ENCODE measurements around the gene OR2T4. TPM values are rescaled to one million over a fixed set of nuclear protein-coding genes. Genes with fewer than 3 reads are reported as not detected.

Gene OR2T4, protein sequence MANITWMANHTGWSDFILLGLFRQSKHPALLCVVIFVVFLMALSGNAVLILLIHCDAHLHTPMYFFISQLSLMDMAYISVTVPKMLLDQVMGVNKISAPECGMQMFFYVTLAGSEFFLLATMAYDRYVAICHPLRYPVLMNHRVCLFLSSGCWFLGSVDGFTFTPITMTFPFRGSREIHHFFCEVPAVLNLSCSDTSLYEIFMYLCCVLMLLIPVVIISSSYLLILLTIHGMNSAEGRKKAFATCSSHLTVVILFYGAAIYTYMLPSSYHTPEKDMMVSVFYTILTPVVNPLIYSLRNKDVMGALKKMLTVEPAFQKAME
- not detected for polyA plus RNA-seq

DNA sequence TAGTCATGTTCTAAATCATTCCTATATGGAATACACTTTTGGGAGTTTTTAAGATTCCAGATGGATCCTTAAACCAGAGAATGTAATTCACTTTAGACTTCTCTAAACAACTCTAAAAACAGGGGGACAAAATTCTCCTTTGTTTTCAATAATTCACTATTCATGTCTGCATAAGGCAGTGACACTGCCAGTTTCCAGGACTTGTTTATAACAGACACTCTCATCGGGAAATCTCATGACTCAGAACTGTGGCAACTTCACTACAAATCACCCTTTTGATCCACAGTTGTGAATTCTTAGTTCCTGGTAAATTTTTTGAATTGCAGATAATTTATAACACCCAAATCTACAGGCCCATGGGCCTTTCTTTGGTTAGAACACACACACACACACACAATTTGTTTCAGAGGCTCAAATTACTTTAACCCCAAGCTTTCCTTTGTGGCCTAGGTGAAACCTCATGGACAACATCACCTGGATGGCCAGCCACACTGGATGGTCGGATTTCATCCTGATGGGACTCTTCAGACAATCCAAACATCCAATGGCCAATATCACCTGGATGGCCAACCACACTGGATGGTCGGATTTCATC is at the start of gene OR2T4:
OR2T4 (plus strand) TSS at position 545 of the 595 bp plus-strand sequence; CDS start at position 545, 0 bp downstream.
- Mint-ChIP-seq H3K4me1 (peaks cover 0 to 2% (median 0%) of the 10 kb centered on the region in 3 donors), H3K27ac (no peak within 1 kb of the TSS), H3K36me3 (no peaks in the 10 kb centered on the region), H3K27me3 (peaks cover 6% of the 10 kb centered on the region), H3K4me3 (no peak within 1 kb of the TSS), H3K9me3 (peaks cover 0 to 6% (median 4%) of the 10 kb centered on the region in 3 donors)

DNA sequence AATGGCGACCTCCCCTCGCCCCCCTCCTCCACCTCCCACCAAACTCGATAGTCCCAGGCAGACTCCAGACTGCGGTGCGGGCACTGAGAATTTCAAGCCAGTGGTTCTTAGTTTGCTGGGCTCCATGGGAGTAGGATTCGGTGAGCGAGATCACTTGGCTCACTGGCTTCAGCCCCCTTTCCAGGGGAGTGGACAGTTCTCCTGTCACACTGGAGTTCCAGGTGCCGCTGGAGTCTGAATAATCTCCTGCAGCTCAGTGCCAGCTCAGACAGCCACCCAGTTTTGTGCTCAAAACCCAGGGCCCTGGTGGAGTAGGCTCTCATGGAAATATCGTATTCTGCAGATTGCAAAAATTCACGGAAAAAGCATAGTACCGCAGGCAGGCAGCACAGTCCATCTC is 44.7 kb upstream of the OR2T4 start:
- H3K27ac Mint-ChIP-seq = no peak overlapping the region

DNA sequence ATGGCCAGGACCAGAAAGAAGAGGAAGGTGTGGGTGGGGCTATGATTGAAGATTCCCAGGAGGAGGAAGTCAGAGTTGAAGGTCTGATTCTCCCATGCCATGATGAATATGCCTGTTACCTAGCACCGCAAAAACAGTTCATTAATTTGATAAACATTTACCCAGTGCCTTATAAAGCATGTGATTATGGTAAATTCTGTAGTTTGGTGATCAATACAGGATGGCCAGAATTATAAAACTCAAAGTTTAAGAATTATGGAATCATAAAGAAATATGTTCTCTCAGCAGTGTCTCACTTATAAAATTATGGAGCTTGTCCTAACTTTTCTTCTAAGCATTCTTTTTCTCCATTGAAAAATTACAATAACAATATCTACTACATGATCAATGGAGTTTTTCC is 37.0 kb upstream of the OR2T4 start, which contains the start of gene OR2M7:
OR2M7 (minus strand) TSS at position 101 of the 400 bp plus-strand sequence; CDS start at position 101, 0 bp downstream.
- Mint-ChIP-seq H3K27me3 (peaks cover 1% of the 10 kb centered on the region), H3K4me1 (peaks cover 0 to 1% (median 0%) of the 10 kb centered on the region in 3 donors), H3K9me3 (no peaks in the 10 kb centered on the region)

More for the DNA sequence above, 44.7 kb upstream of the OR2T4 start:
- H3K4me1 Mint-ChIP-seq = no peaks in the 10 kb centered on the region
- H3K27me3 Mint-ChIP-seq = peaks cover 19% of the 10 kb centered on the region
- H3K9me3 Mint-ChIP-seq = peaks cover 5 to 26% (median 9%) of the 10 kb centered on the region in 3 donors
- no peak overlapping the region for H3K4me3 Mint-ChIP-seq
- H3K36me3 Mint-ChIP-seq = peaks cover 2% of the 10 kb centered on the region

DNA sequence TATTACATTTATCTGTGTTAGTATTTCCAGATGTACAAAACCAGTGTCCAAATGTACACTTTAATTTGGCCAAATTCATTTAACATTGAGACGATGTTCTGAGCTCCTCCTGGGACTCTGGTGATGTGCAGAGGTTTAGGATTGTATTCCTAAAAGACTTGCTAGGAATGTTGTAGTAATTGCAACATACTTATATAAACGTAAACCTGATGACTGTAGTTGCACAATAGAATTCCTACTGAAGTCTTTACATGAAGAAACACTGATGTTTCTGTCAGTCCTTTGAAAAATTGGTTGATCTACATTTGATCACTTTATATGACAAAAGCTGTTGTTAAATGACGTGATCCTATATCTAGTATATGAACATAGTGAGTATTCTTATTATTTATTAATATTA is 18.0 kb upstream of the OR2T4 start:
- Mint-ChIP-seq H3K27me3 (peaks cover 1% of the 10 kb centered on the region), H3K4me1 (no peaks in the 10 kb centered on the region), H3K4me3 (no peak overlapping the region), H3K36me3 (no peaks in the 10 kb centered on the region), H3K9me3 (no peaks in the 10 kb centered on the region), H3K27ac (no peak overlapping the region)

More for the DNA sequence above, 37.0 kb upstream of the OR2T4 start, which contains the start of gene OR2M7:
- Mint-ChIP-seq H3K27ac (no peak within 1 kb of the TSS), H3K4me3 (no peak within 1 kb of the TSS), H3K36me3 (no peaks in the 10 kb centered on the region)

DNA sequence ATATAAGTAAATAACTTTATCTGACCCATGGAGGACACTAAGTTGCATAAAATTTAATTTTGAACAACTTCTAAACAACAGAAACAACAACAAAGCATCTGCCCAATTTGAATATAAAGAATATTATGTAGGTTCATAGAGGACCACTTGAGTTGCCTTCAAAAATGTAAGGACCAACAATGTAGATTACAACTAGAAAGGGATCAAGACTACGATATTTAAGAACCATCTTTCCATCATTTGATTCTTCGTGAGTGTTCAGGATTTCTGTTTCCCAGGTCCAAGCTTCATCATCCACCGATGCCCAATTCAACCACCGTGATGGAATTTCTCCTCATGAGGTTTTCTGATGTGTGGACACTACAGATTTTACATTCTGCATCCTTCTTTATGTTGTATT is 13.0 kb upstream of the OR2T4 start, which contains the start of gene OR14C36:
OR14C36 (plus strand) TSS at position 301 of the 400 bp plus-strand sequence; CDS start at position 301, 0 bp downstream.
- Mint-ChIP-seq H3K27me3 (peaks cover 2% of the 10 kb centered on the region), H3K4me3 (no peak within 1 kb of the TSS), H3K36me3 (no peaks in the 10 kb centered on the region), H3K9me3 (no peaks in the 10 kb centered on the region), H3K4me1 (no peaks in the 10 kb centered on the region), H3K27ac (no peak within 1 kb of the TSS)

DNA sequence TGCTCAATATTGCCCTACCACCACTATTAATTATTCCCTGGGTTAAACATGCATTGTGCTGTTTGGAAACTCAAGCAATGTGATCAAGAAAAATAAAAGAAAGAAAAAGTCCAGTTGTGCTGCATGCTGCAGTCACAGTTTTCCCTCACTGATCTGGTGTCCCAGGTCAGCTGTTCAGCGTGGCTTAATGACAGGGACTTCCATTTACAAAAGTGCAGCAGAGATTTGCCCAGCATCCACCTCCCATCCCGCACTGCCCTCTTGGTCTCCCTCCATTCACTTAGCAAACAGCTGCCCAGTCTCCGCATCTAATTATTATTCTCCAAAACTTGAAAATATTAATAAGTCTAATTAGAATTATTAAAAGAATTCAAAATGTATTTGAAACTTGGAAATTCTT is 2.0 kb upstream of the OR2T4 start:
- Mint-ChIP-seq H3K27ac (no peak overlapping the region), H3K9me3 (no peaks in the 10 kb centered on the region), H3K36me3 (no peaks in the 10 kb centered on the region), H3K4me3 (no peak overlapping the region), H3K4me1 (no peaks in the 10 kb centered on the region), H3K27me3 (peaks cover 6% of the 10 kb centered on the region)

DNA sequence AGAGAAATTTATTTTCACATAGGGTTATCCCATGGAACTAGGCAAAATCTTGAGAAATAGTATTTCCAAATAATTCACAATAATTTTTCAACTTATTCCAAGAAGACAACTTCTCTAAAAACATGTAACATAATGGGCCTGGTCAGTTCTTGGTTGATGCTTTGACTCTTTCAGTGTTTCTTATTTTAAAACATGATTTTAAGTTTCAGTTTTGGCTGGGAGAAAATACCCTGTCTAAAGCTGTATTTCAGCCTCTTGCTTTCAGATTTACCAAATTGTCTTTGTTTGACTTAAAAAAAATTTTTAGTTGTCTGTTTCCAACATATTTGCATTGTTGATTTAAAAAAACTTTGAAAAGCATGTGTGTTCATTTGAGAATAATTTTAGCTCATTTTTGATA is 5.1 kb downstream of the OR2T4 start:
- Mint-ChIP-seq H3K27ac (no peak overlapping the region), H3K36me3 (no peaks in the 10 kb centered on the region), H3K27me3 (peaks cover 10% of the 10 kb centered on the region), H3K4me3 (no peak overlapping the region), H3K4me1 (peaks cover 0 to 2% (median 0%) of the 10 kb centered on the region in 3 donors), H3K9me3 (peaks cover 4 to 8% (median 6%) of the 10 kb centered on the region in 3 donors)

DNA sequence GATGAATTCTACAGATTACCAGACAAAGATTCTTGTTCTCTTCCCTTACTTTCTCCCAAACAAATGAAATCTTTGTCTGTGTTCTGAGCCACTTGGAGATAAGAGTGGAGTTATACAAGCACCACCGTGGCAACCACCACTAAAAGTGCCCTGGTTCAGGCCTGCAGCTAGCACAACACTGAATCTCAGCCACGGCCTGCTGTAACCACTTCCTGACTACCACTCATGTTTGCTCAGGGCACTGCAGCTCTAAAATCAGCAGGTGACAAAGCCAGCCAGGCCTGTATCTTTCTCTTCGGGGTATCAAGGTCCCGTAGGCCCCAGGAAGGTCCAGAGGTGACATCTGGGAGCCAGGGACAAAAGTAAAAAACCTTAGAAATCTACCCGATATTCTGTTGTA is 10.9 kb downstream of the OR2T4 start:
- Mint-ChIP-seq H3K9me3 (peaks cover 4 to 5% (median 4%) of the 10 kb centered on the region in 3 donors), H3K4me1 (peaks cover 0 to 1% (median 0%) of the 10 kb centered on the region in 3 donors), H3K4me3 (no peak overlapping the region), H3K27ac (no peak overlapping the region), H3K27me3 (peaks cover 10% of the 10 kb centered on the region), H3K36me3 (no peaks in the 10 kb centered on the region)

DNA sequence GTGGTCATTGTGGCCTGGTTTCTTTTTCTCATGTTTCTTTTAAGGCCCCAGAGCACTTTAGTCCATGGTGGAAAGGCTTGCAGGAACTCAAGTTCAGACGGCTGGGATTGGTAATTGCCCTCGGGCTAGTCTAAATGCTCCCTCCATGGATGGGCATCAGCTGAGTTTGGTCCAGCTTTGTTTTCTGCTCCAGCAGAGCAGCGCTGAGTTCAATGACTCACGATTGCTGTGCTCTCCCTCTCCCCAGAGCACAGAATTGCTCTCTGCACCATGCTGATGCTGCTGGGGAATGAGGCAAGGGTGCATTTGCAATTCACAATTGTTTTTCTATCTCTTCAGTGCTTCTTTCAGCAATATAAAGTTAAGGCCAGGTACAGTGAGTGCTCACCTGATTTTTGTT is 12.3 kb downstream of the OR2T4 start:
- H3K4me1 Mint-ChIP-seq = peaks cover 0 to 1% (median 0%) of the 10 kb centered on the region in 3 donors

DNA sequence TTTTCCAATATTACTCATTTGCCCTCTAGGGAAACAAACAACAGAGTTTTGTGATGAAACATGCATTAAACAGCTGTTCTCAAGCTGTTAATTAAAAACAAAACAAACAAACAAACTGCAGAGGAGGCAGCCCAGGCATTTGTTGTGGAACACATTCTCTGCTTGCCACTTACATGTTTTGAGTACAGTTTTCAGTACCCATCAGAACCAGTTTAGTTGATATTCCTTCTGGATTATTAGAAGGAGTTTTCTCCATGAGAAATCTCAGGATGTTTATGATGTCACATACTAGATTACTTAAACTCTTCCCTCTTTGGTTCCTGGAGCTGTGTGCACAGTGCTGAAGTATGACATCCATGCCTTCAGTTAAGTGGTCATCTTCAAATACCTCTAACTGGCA is 14.0 kb downstream of the OR2T4 start, which contains the start of gene OR2T6:
OR2T6 (plus strand) TSS at position 301 of the 400 bp plus-strand sequence. CDS start 11,863 bp downstream, outside the sequence.
- H3K4me3 Mint-ChIP-seq = no peak within 1 kb of the TSS
- peaks cover 0 to 1% (median 0%) of the 10 kb centered on the region in 3 donors for H3K4me1 Mint-ChIP-seq
- peaks cover 0 to 5% (median 0%) of the 10 kb centered on the region in 3 donors for H3K9me3 Mint-ChIP-seq
- H3K27me3 Mint-ChIP-seq = peaks cover 10% of the 10 kb centered on the region
- H3K36me3 Mint-ChIP-seq = no peaks in the 10 kb centered on the region
- no peak within 1 kb of the TSS for H3K27ac Mint-ChIP-seq

More for the DNA sequence above, 12.3 kb downstream of the OR2T4 start:
- no peaks in the 10 kb centered on the region for H3K36me3 Mint-ChIP-seq
- peaks cover 10% of the 10 kb centered on the region for H3K27me3 Mint-ChIP-seq
- H3K9me3 Mint-ChIP-seq = peaks cover 4 to 5% (median 4%) of the 10 kb centered on the region in 3 donors
- no peak overlapping the region for H3K27ac Mint-ChIP-seq
- H3K4me3 Mint-ChIP-seq = no peak overlapping the region

DNA sequence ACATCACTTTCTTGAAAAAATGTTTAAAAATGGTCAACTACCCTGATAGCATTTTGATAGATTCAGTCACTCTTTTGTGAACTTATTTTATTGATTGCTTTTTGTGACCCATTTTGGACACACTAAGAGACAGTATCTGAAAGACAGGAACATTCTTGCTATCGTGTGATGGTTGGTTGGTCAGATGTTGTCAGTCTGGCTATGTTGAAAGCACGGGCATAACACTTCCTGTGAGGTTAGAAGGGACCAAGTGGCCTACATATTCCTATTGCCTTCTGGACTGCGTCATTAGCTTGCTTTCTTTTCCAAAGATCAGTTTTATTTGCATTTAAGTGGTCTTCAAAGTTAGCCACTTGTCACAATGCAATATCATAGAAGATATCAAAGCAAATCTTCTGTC is 15.5 kb downstream of the OR2T4 start:
- Mint-ChIP-seq H3K4me3 (no peak overlapping the region), H3K36me3 (no peaks in the 10 kb centered on the region), H3K27me3 (peaks cover under 1% of the 10 kb centered on the region), H3K27ac (no peak overlapping the region), H3K4me1 (peaks cover 0 to 1% (median 0%) of the 10 kb centered on the region in 3 donors), H3K9me3 (peaks cover 0 to 4% (median 0%) of the 10 kb centered on the region in 3 donors)

DNA sequence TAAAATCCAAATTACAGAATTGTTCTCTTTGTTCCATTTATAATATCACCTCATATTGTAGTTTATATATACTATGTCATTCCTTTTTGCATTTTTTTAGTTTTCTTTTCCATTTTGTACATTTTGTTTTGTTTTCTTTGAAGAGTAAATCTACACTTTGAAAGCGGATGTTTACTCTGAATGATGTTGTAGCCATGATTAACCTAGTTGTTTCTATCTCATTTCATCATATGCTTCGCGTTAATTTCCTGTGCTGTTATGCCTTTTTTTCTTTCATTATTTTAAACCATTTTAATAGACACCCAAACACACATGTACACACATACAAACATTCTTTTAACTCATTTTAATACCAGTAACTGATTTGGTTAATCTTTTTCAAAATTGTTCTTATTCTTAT is 19.4 kb downstream of the OR2T4 start:
- no peak overlapping the region for H3K4me3 Mint-ChIP-seq
- no peaks in the 10 kb centered on the region for H3K36me3 Mint-ChIP-seq
- no peaks in the 10 kb centered on the region for H3K9me3 Mint-ChIP-seq
- peaks cover 4% of the 10 kb centered on the region for H3K27me3 Mint-ChIP-seq
- H3K27ac Mint-ChIP-seq = no peak overlapping the region
- H3K4me1 Mint-ChIP-seq = peaks cover 0 to 1% (median 0%) of the 10 kb centered on the region in 3 donors

DNA sequence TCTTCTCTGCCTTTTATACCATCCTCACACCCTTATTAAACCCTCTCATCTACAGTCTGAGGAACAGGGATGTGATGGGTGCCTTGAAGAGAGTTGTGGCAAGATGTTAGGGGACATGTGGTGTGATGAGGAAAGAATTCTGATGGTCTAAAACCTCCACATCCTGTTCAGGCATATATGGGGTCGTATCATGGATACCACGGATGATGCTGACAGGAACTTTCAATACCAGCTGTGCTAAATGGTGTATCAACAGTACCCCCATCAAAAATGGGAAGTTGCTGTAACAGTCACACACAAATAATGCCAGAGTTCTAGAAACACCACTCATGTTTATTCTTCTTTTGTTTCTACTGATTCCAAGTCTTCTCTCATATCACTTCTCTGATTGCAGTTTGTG is 27.0 kb downstream of the OR2T4 start:
- peaks cover 12% of the 10 kb centered on the region for H3K27me3 Mint-ChIP-seq
- no peaks in the 10 kb centered on the region for H3K36me3 Mint-ChIP-seq
- no peaks in the 10 kb centered on the region for H3K9me3 Mint-ChIP-seq

DNA sequence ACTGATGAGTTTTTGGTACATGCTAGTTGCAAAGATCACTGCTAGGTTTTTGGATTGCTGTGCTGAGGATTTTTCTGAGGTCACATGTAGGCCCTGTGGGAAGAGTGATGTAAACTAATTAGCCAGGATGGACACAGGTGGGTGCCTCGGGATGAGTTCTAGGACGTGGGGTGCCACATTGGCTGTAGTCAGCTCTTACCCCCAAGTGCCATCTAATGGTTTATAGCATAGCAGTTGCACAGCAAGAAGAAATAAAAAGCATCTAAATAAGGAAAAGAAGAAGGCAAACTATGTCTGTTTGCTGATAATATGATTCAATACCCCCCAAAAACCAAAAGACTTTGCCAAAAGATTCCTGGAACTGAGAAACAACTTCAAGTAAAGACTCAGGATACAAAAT is 31.6 kb downstream of the OR2T4 start:
- H3K36me3 Mint-ChIP-seq = no peaks in the 10 kb centered on the region
- H3K4me1 Mint-ChIP-seq = no peaks in the 10 kb centered on the region
- H3K4me3 Mint-ChIP-seq = no peak overlapping the region
- H3K27me3 Mint-ChIP-seq = peaks cover 13% of the 10 kb centered on the region
- peaks cover 0 to 2% (median 0%) of the 10 kb centered on the region in 3 donors for H3K9me3 Mint-ChIP-seq
- H3K27ac Mint-ChIP-seq = peak overlapping the region in 1 of 3 donors; percentile 6

More for the DNA sequence above, 27.0 kb downstream of the OR2T4 start:
- Mint-ChIP-seq H3K4me3 (no peak overlapping the region), H3K27ac (no peak overlapping the region), H3K4me1 (no peaks in the 10 kb centered on the region)

DNA sequence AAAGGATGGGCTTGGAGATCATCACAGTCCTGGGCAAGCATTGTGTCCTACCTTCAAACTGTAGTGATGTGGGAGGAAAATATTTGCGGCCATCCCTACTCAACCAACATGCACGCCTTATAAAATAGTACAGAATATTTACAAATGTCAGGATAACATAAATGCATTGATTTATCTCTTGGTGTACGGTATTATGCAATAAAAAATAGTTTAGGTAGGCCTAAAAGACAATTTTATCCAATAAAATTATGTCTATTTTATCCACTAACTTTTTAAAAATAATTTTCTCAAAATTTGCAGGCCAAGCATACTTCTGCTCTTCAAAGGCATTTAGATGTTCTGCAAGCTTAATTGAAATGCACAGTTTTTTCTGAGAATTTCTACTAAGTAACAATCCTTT is 41.3 kb downstream of the OR2T4 start, which contains the start of gene OR2T1:
OR2T1 (plus strand) TSS at position 301 of the 400 bp plus-strand sequence. CDS start 3,100 bp downstream, outside the sequence.
- Mint-ChIP-seq H3K27ac (no peak within 1 kb of the TSS), H3K36me3 (no peaks in the 10 kb centered on the region), H3K9me3 (peaks cover 0 to 4% (median 0%) of the 10 kb centered on the region in 3 donors), H3K27me3 (no peaks in the 10 kb centered on the region), H3K4me1 (no peaks in the 10 kb centered on the region), H3K4me3 (no peak within 1 kb of the TSS)
